Mesodermal cell (in vitro differentiated cells): ENCODE measurements around the gene ILDR1.
"Not testable (repeated sequence)": the region's sequence is repeated elsewhere in the genome, so short reads cannot be mapped to it uniquely, and the experiment has no call there.

Experiments
- H3K27ac ChIP-seq: 2 replicates; pipeline ENCODE4 v1.7.0; 2013; ENCODE audit warnings: mild to moderate bottlenecking, low read depth, low read length, moderate library complexity; ENCODE audit not compliant: severe bottlenecking
- H3K36me3 ChIP-seq: 2 replicates; pipeline ENCODE4 v1.7.1; 2013; ENCODE audit warnings: mild to moderate bottlenecking, low read length, moderate library complexity; ENCODE audit not compliant: control insufficient read depth, insufficient read depth
- H3K4me1 ChIP-seq: one replicate; pipeline ENCODE4 v1.7.1; 2013; ENCODE audit warnings: mild to moderate bottlenecking, low read length; ENCODE audit not compliant: insufficient read depth, control insufficient read depth, poor library complexity, severe bottlenecking
- H3K4me3 ChIP-seq: 2 replicates; pipeline ENCODE4 v1.7.0; 2013; ENCODE audit warnings: low read length, control low read depth, mild to moderate bottlenecking; ENCODE audit not compliant: insufficient read depth, poor library complexity, severe bottlenecking; ENCODE audit errors: extremely low read depth
- H3K9me3 ChIP-seq: 2 replicates; pipeline ENCODE4 v1.7.1; 2013; ENCODE audit warnings: mild to moderate bottlenecking, low read length, moderate library complexity; ENCODE audit not compliant: control insufficient read depth
- WGBS, 2 experiments: methylation state at CpG; one replicate each; pipeline ENCODE4 v1.1.5; 2013; ENCODE audit warnings: missing lambda C conversion rate in 2 of 2; ENCODE audit not compliant: insufficient coverage in 2 of 2; 5-methylcytosine and 5-hydroxymethylcytosine counted together

Gene ILDR1

GRCh38 chr3:122052968-122053367 lies 30.9 kb upstream of the ILDR1 start:
- Histone ChIP-seq H3K27ac (no peak overlapping the region), H3K4me1 (no peaks in the 10 kb centered on the region), H3K36me3 (no peaks in the 10 kb centered on the region), H3K9me3 (no peaks in the 10 kb centered on the region), H3K4me3 (no peak overlapping the region)
- 79 to 100% methylated on average over 1 to 2 of the region's 3 CpGs for WGBS, 2 experiments

DNA sequence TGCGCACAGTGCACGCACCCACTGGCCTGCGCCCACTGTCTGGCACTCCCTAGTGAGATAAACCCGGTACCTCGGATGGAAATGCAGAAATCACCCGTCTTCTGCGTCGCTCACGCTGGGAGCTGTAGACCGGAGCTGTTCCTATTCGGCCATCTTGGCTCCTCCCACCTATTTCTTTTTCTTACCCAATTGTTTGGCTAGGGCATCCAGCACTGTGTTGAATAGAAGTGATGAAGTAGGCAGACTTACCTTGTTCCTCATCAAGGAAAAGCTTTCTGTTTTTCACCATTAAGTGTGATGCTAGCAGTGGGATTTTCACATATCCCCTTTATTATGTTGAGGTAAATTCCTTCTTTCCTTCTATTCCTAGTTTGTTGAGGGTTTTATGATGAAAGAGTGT lies 25.7 kb upstream of the ILDR1 start:
- not testable (repeated sequence) for H3K4me1 ChIP-seq
- no CpG with 5 or more reads among the region's 11 CpGs for WGBS, 2 experiments

GRCh38 chr3:122047296-122047695 lies 25.2 kb upstream of the ILDR1 start:
- WGBS, 2 experiments: no CpG with 5 or more reads among the region's 16 CpGs
- not testable (repeated sequence) for H3K4me1 ChIP-seq, H3K4me3 ChIP-seq, H3K27ac ChIP-seq, H3K9me3 ChIP-seq, H3K36me3 ChIP-seq

More for the DNA sequence above, 25.7 kb upstream of the ILDR1 start:
- not testable (repeated sequence) for H3K4me3 ChIP-seq, H3K27ac ChIP-seq, H3K9me3 ChIP-seq, H3K36me3 ChIP-seq

DNA sequence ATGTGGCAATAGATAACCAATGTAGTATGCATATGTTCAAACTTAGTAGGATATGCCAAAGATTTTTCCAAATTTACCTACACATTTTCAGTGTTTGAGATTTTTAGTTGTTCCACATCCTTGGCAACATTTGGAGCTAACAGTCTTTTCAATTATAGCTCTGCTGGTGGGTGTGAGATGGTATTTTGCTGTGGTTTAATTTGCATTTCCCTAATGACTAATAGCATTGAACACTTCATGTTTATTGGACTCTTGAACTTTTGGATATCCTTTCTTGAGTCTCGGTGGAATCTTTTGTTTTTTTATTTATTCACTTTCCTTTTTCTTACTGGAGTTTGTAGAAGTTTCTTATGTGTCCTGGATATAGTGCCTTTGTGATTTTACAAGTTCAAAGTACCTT lies 11.0 kb upstream of the ILDR1 start:
- WGBS, 2 experiments: no CpG with 5 or more reads among the region's 1 CpG
- no peaks in the 10 kb centered on the region for H3K36me3 ChIP-seq
- H3K9me3 ChIP-seq: peaks cover 10% of the 10 kb centered on the region
- peaks cover 2% of the 10 kb centered on the region for H3K4me1 ChIP-seq
- H3K4me3 ChIP-seq: no peak overlapping the region
- H3K27ac ChIP-seq: no peak overlapping the region

DNA sequence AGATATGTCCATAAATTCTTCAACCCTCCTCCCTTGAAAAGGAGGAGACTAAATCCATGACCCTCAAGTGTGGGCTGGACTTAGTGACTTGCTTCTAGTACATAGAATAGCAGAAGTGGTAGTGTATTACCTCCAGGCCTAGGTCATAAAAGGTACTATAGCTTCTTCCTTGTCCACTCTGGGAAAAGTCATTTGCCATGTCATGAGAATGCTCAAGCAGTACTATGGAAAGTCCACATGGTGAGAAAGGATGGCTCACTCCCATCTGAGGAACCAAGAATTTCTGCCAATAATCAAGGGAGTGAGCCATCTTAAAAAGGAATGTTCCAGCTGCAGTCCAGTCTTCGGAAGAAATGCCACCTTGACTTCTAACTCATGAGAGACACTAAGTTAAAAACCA lies 10.5 kb upstream of the ILDR1 start:
- Histone ChIP-seq H3K4me1 (peaks cover 2% of the 10 kb centered on the region), H3K4me3 (no peak overlapping the region), H3K36me3 (no peaks in the 10 kb centered on the region), H3K27ac (no peak overlapping the region), H3K9me3 (peaks cover 9% of the 10 kb centered on the region)
- WGBS, 2 experiments: 100% methylated on average over 1 of the region's 1 CpG

DNA sequence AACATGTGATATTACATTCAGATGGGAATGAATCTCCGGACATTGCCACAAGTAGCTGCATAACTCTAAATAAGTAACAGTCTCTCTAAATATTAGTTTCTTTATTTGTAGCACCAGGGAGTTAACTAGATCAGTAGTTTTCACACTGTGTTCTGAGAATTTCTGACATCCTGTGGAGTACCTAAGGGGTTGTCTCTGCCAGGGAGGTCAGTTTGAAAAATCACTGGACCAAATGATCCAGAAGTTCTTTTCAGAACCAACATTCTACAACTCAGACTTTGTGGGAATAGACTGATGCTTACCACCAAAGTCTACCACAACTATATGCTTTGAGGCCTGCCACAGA lies 9.0 kb upstream of the ILDR1 start:
- WGBS, 2 experiments: no CpG with 5 or more reads among the region's 1 CpG
- no peak overlapping the region for H3K4me3 ChIP-seq
- peaks cover 3% of the 10 kb centered on the region for H3K9me3 ChIP-seq

GRCh38 chr3:122030381-122031122 lies 8.5 kb upstream of the ILDR1 start:
- Histone ChIP-seq H3K4me1 (peaks cover 2% of the 10 kb centered on the region), H3K36me3 (no peaks in the 10 kb centered on the region), H3K27ac (no peak overlapping the region), H3K9me3 (peaks cover 3% of the 10 kb centered on the region), H3K4me3 (no peak overlapping the region)
- 88 to 100% methylated on average over 2 to 3 of the region's 3 CpGs for WGBS, 2 experiments

More for the DNA sequence above, 9.0 kb upstream of the ILDR1 start:
- no peaks in the 10 kb centered on the region for H3K36me3 ChIP-seq
- H3K4me1 ChIP-seq: peaks cover 2% of the 10 kb centered on the region
- H3K27ac ChIP-seq: no peak overlapping the region

GRCh38 chr3:122025296-122025695 lies 3.2 kb upstream of the ILDR1 start:
- Histone ChIP-seq H3K27ac (no peak overlapping the region), H3K36me3 (no peaks in the 10 kb centered on the region), H3K4me3 (no peak overlapping the region), H3K9me3 (no peaks in the 10 kb centered on the region), H3K4me1 (no peaks in the 10 kb centered on the region)

DNA sequence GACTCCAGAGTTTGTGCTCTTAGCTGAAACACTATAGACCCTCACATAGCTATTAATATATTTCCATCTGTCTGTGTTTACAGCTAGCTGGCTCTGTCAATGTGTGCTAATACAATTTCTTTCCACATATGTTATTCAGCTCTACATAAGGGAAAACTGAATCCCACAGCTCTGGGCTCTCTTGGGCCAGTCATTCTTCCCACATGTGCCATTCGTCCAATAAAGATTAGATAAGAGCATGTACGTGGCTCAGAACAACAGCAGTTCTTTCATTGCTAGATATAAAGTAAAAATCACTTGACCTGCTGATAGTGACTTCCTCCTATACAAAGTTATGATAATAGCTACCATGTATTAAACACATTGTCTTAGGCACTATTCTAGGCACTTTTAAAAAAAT lies 2.8 kb upstream of the ILDR1 start:
- H3K27ac ChIP-seq: no peak overlapping the region
- no peaks in the 10 kb centered on the region for H3K4me1 ChIP-seq
- H3K4me3 ChIP-seq: no peak overlapping the region
- H3K9me3 ChIP-seq: no peaks in the 10 kb centered on the region
- H3K36me3 ChIP-seq: no peaks in the 10 kb centered on the region
- WGBS, 2 experiments: 100% methylated on average over 1 of the region's 2 CpGs; no CpG with 5 or more reads in 1 of the 2 experiments

DNA sequence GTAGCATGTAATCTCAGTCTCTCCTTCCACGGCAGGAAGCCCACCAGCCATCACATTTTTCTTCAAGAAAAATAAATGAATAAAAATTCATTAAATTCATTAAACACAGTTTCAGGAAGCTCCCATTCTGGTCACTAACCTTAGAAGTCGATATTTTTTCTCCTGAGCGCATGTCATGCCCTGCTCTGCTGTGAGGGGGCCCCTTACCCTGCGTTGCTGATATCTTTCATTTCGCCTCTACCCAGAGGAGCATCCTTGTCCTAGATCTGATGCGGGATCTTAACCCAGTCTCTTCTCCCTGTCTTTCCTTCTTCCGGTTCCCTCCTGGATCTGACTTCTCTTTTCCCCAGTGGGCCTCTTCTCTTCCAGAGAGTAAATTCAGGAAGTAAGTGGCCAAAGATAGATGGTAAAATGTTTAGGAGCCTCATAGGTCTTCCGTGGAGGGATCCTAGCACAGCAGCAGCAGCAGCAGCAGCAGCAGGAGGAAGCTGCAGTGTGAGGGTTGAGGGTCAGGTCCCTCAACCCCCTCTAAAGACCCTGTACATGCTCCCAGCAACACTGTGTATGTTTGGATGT lies 1.4 kb upstream of the ILDR1 start:
- WGBS, 2 experiments: 72 to 83% methylated on average over 6 to 7 of the region's 8 CpGs
- no peaks in the 10 kb centered on the region for H3K4me1 ChIP-seq
- H3K4me3 ChIP-seq: no peak overlapping the region
- no peak overlapping the region for H3K27ac ChIP-seq
- H3K9me3 ChIP-seq: no peaks in the 10 kb centered on the region
- H3K36me3 ChIP-seq: no peaks in the 10 kb centered on the region

DNA sequence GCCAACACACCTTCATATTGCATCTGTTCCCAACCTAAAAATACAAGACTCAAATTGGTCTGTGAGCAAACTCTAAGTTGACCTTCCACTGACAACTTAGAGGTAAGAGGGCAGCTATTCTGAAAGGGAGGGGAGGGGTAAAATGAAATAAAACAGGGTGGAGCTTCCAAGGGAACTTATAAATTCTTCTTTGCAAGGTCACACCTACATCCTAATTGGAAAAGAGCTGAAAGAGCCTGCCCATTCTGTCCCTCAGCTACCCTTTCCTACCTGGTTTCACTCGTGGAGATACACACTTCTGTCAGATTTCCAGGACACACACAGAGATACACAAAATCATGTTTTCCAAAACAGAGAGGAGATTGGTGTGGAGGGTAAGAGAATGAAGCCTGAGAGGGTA lies 1.0 kb downstream of the ILDR1 start:
- Histone ChIP-seq H3K4me1 (no peaks in the 10 kb centered on the region), H3K36me3 (no peaks in the 10 kb centered on the region), H3K4me3 (no peak overlapping the region), H3K27ac (no peak overlapping the region), H3K9me3 (no peaks in the 10 kb centered on the region)
- 67% methylated on average over 1 of the region's 1 CpG; no CpG with 5 or more reads in 1 of the 2 experiments for WGBS, 2 experiments
